Inferior parietal cortex (tissue), 1 donor: ENCODE measurements around the gene SEC16A.
"Not testable (repeated sequence)": the region's sequence is repeated elsewhere in the genome, so short reads cannot be mapped to it uniquely, and the experiment has no call there.

Source experiments
- DNase-seq: peaks from one replicate; pipeline ENCODE4 v3.0.0-alpha.2; 2016; ENCODE audit errors: extremely low spot score

The SEC16A gene

DNA sequence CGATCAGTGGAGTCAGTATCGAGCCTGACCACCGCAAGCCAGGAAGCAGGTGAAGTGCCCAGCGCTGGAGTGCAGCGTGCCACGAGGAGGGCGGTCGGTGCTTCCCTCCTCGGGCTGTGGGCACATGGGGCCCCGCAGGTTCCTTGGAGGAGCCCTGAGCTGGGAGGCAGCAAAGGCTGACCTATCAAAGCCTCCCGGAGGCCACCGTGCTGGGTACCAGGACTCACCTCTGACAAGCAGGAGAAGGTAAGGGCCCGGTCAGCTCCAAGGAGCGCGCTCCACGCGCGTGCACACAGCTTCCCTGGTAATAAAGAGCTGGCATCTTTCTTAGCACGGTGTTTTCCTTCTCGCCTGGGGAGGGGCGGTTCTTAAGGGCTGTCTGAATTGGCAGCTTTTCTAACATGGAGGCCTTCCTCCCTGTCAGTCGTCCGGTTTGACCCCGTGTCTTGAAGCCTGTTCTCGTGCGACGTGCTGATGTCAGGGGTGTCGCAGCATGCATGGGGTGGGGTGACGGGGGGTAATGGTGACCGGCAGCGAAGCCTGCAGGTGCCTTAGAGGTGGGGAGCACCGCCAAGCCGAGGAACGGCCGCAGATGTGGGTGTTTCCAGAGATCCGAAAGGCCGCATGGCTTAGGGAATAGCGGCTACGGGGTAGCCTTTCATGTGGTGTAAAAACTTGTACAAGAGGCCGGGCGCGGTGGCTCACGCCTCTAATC is 59.3 kb downstream of the SEC16A start:
- no peak for DNase-seq

DNA sequence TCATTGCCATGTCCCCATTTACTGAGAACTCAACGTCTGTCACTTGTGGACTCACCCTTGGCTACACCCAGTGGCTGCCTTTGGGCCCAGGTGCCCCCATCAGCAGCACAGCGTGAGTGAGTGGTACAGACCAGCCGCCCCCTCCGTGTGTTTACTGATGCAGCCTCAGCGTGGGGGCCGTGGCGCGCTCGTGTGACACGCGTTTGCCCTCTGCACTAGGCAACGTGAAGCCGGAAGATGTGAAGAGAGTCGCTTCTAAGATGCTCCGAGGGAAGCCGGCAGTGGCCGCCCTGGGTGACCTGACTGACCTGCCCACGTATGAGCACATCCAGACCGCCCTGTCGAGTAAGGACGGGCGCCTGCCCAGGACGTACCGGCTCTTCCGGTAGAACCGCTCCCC is 60.0 kb downstream of the SEC16A start:
- DNase-seq = no peak

DNA sequence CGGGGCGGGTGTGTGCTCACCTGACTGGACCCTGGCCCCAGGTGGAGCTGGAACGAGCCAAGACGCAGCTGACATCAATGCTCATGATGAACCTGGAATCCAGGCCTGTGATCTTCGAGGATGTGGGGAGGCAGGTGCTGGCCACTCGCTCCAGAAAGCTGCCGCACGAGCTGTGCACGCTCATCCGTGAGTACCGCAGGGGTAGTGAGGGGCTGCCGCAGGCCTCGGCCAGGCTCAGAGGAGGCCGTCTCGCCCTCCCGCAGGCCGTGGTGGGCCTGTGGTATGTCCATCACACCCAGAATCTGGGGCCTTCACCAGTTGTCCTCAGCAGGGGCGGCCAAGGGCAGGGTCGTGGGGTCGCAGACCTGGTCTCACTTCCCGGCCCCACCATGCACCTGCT is 61.0 kb downstream of the SEC16A start:
- no peak for DNase-seq

DNA sequence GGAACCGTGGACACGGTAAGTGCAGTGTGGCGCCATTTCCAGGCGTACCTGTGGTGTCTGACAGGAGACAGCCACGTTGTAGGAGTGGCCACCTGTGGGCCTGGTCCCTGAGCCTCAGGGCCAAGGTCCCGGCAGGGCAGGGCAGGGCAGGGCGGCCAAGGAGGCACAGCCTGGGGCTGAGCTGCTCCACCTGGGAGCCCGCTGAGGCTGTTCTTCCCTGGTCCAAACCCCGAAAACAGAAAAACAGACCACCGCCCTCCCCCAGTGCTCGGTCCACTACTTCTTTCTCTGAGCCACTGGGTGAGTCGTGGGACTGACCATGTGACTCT is 63.8 kb downstream of the SEC16A start:
- DNase-seq = no peak

DNA sequence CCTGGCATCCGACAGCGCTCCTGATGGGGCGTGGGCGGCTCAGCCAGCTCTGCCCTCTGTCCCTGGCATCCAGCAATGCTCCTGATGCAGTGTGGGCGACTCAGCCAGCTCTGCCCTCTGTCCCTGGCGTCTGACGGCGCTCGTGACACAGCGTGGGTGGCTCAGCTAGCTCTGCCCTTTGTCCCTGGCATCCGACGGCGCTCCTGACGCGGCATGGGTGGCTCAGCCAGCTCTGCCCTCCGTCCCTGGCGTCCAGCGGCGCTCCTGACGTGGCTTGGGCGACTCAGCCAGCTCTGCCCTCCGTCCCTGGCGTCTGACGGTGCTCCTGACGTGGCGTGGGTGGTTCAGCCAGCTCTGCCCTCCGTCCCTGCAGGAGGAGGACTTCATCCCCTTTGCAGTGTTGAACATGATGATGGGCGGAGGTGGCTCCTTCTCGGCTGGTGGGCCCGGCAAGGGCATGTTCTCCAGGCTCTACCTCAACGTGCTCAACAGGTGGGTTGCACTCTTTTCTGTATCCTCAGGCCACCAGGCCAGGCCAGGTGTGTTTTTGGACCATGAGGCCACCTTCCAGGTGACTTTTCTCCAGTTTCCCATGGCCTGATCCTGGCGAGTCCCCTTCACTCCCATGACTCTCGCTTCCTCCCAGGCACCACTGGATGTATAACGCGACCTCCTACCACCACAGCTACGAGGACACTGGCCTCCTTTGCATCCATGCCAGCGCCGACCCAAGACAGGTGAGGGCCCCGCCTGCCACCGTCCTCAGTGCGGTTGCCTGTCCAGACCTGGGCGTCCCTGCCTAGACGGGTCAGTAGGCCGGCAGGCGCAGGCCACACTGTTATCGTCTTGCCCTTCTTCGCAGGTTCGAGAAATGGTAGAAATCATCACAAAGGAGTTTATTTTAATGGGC is 64.4 kb downstream of the SEC16A start:
- DNase-seq = no peak

DNA sequence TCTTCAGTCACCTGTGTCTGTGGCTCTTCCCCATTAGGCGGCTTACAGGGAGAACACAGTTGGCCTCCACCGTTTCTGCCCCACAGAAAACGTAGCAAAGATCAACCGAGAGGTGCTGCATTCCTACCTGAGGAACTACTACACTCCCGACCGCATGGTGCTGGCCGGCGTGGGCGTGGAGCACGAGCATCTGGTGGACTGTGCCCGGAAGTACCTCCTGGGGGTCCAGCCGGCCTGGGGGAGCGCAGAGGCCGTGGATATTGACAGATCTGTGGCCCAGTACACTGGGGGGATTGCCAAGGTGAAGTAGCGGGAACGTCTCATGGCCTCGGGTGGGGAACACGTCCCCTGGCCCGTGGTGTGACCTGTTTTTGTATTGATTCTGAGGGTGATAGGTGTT is 65.9 kb downstream of the SEC16A start:
- no peak for DNase-seq

DNA sequence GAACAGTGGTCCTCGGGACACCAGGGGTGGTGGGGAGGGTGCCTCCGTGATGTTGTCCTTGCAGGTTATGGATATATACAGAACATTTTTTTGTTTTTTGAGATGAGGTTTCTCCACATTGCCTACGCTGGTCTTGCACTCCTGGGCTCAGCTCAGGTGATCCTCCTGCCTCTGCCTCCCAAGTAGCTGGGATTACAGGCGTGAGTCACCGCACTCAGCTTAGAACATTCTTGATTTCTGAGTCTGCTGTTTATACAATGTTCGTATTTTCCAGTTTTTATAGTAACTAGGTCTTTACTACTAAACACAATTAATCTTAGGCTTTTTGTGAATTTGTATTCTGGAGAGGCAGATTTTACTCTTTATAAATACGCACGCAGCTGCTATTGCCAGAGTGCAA is 66.4 kb downstream of the SEC16A start:
- DNase-seq = no peak

DNA sequence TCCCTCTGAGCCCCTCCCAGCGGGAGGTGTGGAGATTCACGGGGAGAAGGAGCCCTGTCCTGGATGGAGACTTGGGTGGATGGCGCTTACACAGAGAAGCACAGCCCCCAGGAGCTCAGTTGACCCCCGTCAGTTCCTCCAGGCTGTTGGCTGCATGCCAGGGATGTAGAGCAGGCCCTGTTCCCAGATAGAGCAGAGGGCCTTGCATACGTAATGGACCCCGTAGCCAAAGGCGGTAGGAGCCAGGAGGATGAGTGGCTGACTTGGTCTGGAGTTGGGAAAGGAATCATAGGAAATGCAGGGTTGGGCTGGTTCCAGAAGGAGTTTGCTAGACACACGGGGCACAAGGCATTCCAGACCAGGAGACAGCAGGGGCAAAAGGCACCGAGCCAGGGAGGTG is 69.9 kb downstream of the SEC16A start:
- no peak for DNase-seq

DNA sequence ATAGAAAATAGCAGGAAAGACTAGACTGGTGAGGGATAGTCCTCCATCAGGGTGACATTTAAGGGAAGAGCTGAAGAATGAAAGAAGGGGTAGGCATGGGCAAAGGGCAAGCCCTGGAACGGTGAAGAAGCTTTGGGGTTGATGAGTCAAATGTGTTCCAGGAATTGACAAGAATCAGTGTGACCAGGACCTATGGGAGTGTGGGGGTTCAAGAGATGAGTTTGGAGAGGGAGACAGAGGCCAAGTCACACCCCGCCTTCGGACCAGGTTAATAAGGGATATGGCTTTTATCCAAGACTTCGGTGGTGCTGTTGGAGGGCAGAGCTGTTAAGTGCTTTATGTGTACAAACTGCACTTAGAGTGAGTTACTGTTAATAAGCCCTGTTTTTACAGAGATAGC is 71.5 kb downstream of the SEC16A start:
- no peak for DNase-seq

DNA sequence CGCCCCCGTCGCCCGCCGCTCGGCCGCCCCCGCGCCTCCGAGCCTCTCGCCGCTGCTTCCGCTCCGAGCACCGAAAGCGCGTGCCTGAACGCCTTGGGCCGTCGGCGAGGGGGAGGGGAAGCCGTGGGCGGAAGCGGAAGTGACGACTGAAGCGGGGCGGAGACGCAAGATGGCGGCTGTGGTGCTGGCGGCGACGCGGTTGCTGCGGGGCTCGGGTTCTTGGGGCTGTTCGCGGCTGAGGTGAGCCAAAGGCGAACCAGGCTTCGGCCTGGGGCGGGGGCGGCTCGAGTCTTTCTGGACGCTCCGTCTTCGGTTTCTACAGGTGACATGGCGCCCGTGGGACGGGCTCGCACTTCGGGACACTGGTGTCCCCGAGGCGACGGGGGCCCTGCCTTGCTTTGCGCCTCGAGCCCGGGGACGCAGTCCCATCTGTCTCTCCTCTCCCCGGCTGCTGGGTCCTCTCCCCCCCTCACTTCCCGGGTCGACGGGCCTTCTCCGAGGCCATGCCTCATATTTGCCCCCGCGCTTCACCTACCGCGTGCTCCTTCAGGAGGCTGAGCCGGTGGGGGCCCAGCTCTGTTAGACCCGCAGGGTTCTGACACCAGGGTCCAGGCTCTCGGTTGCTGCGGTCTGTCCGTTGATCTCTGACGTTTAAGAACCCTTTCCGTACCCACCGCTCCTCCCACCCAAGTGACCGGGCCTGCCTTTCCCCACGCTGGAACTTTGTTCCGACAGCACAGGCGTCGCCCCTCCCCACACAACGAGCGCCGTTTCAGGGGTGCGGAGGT is 72.1 kb downstream of the SEC16A start, which contains the start of the genes ENTR1 and PMPCA:
Gene ENTR1, minus strand, starts transcription at position 115 of the 788 bp plus-strand sequence. CDS start 217 bp downstream, outside the sequence.
Gene PMPCA, plus strand, starts transcription at position 159 of the 788 bp plus-strand sequence. Its CDS starts 11 bp downstream, at position 170.
- DNase-seq = peak; percentile 96

DNA sequence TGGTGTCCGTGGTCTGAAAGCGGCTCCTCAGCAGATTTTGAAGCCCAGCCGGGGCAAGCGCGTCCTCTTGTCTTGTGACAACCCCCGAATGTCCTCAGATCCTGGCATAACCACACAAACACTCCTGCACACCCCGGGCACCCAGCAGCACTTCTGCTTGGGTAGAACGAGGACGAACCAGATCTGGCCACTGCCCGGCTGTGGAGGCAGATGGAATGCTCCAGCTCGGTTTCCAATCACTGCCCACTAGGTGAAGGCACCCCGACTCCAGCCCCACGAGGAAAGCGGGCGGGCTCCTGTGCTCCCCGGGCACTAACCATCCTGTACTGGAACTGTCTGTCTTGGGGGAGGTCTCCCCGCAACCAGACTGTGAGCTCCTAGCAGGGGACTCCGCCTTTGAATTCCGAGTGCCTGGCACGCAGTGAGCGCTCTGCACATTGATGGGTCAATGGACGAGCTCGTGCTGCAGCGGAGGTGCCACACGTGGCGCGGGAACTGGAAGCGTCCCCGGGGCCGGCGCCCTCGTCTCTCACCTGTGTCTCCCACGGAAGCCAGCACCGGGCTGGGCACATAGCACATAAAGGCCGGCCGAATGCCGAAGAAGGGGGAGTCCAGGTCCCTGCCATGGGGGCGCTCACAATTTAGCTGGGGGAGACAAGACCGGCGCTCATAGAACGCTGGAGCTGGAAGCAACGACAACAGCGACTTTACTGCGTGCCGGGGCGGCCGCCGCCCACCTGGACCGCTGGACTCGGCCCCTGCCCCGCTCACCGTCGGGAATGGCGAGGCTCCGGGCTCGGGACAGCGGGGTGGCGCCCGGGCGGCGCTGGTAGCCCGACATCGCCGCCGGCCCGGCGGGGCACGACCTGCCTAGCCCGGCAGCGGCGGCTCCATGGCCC is 73.0 kb downstream of the SEC16A start:
- no peak for DNase-seq

DNA sequence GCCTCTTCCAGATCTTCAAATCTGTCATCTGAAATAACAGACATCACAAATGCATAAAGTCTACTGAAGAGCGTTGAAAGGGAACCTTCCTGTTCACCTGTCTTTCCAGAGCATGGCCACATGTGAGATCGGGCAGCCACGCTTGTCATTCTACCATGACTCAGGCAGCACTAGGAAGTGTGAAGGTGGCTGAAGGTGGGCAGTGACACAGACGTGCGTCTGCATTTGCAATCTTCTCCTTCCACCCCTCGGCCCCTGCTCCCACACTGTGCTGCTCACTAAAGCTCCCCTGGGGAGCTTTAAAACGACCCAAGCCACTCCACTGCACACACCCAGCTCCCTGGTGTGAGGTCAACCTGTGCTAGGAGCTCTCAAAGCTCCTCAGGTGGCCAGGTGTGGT is 74.9 kb downstream of the SEC16A start:
- DNase-seq = no peak

DNA sequence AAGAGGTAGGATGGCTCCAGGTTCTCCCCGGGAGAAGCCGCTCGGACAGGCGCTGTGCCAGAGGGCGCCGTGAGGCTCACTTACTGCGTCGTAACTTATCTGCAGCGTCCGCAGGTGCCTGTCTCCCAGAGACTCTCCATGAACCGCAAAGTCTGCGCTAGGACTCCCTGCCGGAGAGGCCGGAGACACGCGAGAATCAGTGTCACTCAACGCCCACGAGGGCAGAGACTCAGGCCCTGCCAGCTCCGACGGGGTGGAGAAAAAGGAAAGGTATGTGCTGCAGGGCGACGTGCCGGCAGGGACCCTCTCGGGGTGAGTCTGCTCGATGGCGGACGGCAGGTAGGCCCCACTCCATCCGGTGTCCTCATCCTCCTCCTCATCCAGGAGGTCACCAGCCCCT is 75.8 kb downstream of the SEC16A start:
- DNase-seq = not testable (repeated sequence)

DNA sequence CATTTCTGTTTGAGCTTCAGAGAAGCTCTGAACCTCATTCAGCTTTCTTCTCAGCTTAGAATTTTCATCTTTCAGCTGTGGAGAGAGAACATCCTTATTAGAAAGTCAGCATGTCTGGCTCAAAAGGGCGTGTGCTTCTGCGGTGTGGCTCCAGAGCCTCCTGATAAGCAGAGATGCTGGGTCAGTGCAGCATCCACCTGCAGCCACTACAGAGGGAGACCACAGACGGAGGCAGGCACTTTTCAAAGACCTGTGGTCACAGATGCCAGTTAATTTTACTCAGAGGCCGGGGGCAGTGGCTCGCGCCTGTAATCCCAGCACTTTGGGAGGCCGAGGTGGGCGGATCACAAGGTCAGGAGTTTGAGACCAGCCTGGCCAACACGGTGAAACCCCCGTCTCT is 76.9 kb downstream of the SEC16A start:
- not testable (repeated sequence) for DNase-seq

DNA sequence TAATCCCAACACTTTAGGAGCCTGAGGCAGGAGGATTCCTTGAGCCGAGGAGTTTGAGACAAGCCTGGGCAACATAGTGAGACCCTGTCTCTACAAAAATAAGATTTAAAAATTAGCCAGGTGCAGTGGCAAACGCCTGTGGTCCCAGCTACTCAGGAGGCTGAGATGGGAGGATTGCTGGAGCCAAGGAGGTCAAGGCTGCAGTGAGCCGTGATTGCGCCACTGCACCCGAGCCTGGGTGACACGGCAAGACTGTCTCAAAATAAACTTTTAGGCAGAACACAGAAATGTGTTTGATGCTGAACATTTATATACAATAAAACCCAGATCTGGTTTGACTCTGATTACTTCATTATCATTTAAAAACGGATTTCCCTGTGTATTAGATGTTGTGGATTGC is 77.4 kb downstream of the SEC16A start:
- DNase-seq = no peak

DNA sequence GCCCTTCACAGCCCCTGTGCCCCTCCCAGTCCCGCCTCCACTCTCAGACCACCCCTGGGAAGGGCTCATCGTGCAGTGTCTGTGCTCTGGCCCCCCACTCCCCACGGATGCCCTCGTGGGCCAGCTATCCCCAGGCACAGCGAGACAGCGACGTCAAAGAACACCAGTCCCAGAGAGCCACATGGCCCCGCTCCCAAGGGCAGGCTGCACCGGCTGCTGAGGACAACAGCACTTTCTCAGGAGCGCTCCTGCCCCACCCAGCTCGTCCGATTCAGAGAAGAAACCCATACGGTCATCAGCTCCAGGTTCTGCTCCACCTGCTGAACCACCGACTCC is 78.1 kb downstream of the SEC16A start:
- DNase-seq = no peak

DNA sequence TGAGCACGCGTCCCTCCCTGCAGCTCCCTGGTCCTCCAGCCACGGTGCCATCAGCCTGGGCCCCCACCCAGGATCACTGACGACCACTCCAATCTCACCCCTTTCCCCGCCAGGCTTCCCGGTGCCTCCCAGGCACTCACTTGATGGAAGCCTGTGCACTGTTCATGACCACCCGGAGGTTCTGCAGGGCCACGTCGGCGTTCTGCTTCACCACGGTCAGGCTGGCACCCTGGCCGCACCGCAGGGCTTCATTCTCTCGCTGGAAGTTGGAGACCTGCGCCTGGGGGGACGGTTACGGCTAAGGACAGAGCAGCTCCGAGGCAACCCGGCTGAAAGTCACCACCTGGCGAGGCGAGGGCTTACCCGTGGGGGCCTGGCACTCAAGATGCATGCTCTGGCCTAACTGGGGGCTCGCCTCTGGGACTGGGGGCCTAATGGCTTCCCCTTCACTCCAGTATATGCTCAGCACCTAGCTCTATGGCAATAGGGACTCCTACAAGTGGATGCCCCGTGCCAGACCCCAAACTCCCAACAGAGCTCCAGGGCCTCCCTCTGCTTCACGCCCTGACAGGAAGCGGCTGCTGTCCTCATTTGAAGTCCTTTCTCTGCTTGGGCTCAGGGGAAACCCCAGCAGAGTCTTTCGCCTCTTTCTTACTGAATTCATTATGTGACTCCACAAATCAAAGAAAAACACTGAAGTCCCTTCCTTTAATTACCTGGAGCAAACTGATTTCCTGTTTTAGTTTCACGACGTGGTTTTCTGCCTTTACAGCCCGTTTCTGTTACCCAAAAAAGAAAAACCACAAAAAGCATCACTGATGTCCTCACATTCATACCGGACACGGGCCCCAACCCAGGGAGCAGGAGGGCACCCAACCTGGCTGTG is 78.7 kb downstream of the SEC16A start:
- DNase-seq = no peak

DNA sequence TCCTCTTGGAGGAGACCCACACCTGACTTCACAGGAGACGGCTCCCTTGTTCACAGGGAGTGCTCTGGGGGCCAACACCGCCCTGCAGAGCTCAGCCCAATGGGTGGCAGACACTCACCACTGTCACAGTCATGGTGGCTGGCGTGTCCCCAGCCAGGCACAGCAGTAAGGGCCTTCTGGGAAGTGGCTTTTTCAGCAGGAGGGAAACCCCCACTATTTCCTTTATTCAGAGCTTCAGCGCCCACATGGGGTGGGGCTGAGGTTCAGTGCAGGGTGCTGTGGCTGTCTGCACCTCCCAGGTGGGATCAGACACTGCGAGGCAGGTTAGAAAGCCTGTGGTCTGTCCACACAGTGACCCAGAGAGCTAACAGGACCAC is 79.3 kb downstream of the SEC16A start:
- DNase-seq = no peak

DNA sequence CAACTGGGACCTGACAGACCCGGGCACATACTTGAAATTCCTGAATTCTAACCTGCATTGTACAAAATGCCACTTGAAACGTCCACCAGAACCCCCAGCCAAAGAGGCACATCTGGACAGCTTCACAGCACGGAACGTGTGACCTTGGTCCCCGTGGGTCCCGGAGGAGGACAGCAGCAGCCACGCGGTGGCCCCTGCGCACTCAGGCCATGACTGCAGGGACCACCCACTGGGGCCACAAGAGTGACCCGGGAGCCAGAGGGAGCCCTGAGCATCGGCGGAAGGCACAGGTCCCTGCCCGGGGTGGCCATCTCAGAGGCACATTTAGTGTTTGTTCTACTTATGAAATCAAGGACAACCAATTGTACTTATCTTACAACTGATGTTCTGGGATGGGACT is 80.8 kb downstream of the SEC16A start:
- no peak for DNase-seq

DNA sequence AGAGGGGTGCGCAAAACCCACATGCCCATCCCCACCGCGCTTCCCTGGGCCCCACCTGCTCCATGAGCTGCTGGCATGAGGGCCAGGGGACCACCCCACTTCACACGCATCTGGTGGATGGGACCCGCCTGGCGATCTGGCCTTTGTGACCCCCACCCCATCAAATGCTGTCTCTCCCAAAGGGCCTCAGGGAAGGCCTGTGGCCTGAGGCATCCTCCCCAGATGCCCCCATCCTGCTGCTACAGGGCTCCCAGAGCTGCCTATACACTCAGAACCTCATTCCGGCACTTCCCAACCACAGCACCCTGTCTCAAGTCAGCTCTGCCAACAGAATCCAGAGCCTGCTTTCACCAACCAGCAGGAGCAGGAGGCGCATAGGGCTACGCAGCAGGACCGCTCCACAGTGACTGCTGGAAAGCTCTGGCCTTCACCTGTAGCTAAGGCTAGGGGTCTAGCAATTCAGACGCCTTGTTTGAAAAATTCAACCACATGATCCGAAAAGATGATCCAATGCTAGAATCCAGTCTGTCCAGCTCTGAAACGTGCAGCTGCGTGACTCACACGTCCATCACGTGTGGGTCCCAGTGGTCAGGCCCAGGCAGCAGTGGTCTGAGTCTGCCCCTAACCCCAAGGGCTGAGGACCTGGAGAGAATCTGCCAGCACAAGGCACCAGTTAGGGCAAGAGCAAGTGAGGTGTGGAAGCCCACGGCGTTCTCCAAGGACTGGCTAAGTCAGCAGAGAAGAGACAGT is 81.5 kb downstream of the SEC16A start:
- no peak for DNase-seq
